ENCODE measurements around the gene FADS6. TPM values are rescaled to one million over a fixed set of nuclear protein-coding genes. Genes with fewer than 3 reads are reported as not detected.

FADS6 gene
- total and polyA plus RNA-seq, 2 donors (not counting 3 experiments of a cell fraction or from before 2014, with no cell fraction given): not detected

- Histone ChIP-seq H3K9me3 (replicated peaks; ENCODE audit: control insufficient read depth, insufficient read depth, low read length) (no peaks in the 10 kb centered on the region), H3K36me3 (ENCODE audit: control insufficient read depth in 2 of 2, extremely low read depth in 1 of 2, insufficient read depth in 2 of 2, low read length in 2 of 2) (no peaks in the 10 kb centered on the region), H3K9me1 (replicated peaks; ENCODE audit: control insufficient read depth, extremely low read depth, insufficient read depth, low read length) (no peaks in the 10 kb centered on the region), H3K4me3 (replicated peaks in 1 of 3; ENCODE audit: insufficient read depth in 1 of 3, low read depth in 1 of 3, low read length in 3 of 3) (no peak overlapping the region), H2AFZ (ENCODE audit: low read depth, low read length) (no peak overlapping the region), H3K27ac (ENCODE audit: insufficient read depth, low read depth, low read length) (no peak overlapping the region), H4K20me1 (replicated peaks; ENCODE audit: control insufficient read depth, extremely low read depth, insufficient read depth, low read length) (no peaks in the 10 kb centered on the region), H3K27me3 (ENCODE audit: control insufficient read depth in 2 of 2, insufficient read depth in 2 of 2, low read length in 2 of 2) (no peaks in the 10 kb centered on the region), H3K9ac (replicated peaks; ENCODE audit: extremely low read depth, insufficient read depth, low read length) (no peak overlapping the region), H3K4me1 (ENCODE audit: control insufficient read depth, extremely low read depth, insufficient read depth, low read length) (peaks cover 5% of the 10 kb centered on the region), H3K4me2 (ENCODE audit: insufficient read depth, low read length) (no peak overlapping the region), H3K79me2 (ENCODE audit: control insufficient read depth, insufficient read depth, low read length) (no peaks in the 10 kb centered on the region)
- POLR2A ChIA-PET: no interaction called here
- TF ChIP-seq POLR2AphosphoS5 (IDR thresholded peaks at IDR 0.05; ENCODE audit: insufficient read depth, low read depth, low read length) (no peak), JUN (IDR thresholded peaks at IDR 0.05; ENCODE audit: borderline replicate concordance, insufficient read depth, insufficient read length, low read depth) (no peak), GATA2 (IDR thresholded peaks at IDR 0.05; ENCODE audit: insufficient read depth, insufficient read length, low read depth, low read length) (no peak), CTCF (IDR thresholded peaks at IDR 0.05; ENCODE audit: extremely low read depth in 1 of 2, insufficient read depth in 1 of 2, low read depth in 1 of 2, low read length in 2 of 2) (no peak), FOS (IDR thresholded peaks at IDR 0.05; ENCODE audit: borderline replicate concordance, insufficient read depth, low read length) (no peak), MYC (IDR thresholded peaks at IDR 0.05; ENCODE audit: low read depth, low read length) (no peak), EZH2 (IDR thresholded peaks at IDR 0.05; ENCODE audit: borderline replicate concordance, low read depth, low read length, severe bottlenecking) (no peak)
- FAIRE-seq (no peak), DNase-seq (ENCODE audit: low read depth, low spot score) (no peak)
- intact Hi-C loops (cut with micrococcal nuclease): no loop called here
- CTCF ChIA-PET: no interaction called here
- dilution Hi-C loops (cut with MboI; ENCODE audit: extremely low pct_ligation_motif_present, low sequenced_read_pairs): no loop called here
- BruUV-seq (replicated peaks): no TSS peak
Observed at GRCh38 chr17:74878658-74879057, 14.8 kb downstream of the FADS6 start.

Measured in endothelial cell of umbilical vein (primary cell).